GM10266 (cell line): ENCODE data around the gene IFT27.
A peak's percentile ranks its signal among the peaks of the same experiment; 100 is the strongest.

Source experiments
- DNase-seq: peaks from one replicate; pipeline ENCODE4 v3.0.0; 2012; ENCODE audit errors: extremely low spot score
- CTCF ChIP-seq: IDR thresholded peaks from 2 replicates; pipeline ENCODE4 v1.5.1; 2012; ENCODE audit warnings: mild to moderate bottlenecking, low read depth; ENCODE audit not compliant: control insufficient read depth, insufficient read depth; ENCODE audit errors: missing control alignments

IFT27 gene

GRCh38 chr22:36796552-36797175 is 20.7 kb upstream of the IFT27 start:
- no peak for TF ChIP-seq CTCF
- DNase-seq, result no peak

GRCh38 chr22:36795633-36796032 is 19.7 kb upstream of the IFT27 start:
- DNase-seq, result no peak
- TF ChIP-seq CTCF, result no peak

- peak; percentile 35 for TF ChIP-seq CTCF
- DNase-seq, result peak; percentile 39
Measured at GRCh38 chr22:36790648-36791047, 14.7 kb upstream of the IFT27 start.

GRCh38 chr22:36787204-36787988 is 11.5 kb upstream of the IFT27 start:
- TF ChIP-seq CTCF, result no peak
- no peak for DNase-seq

GRCh38 chr22:36783743-36784142 is 7.8 kb upstream of the IFT27 start:
- DNase-seq, result no peak
- TF ChIP-seq CTCF, result no peak

GRCh38 chr22:36781656-36782627 is 6.0 kb upstream of the IFT27 start:
- DNase-seq, result peak; percentile 84
- peak; percentile 99 for TF ChIP-seq CTCF
